NB4 (cell line): ENCODE measurements around the gene PCDHGB2.

Source experiments
- DNase-seq: peaks from one replicate; pipeline ENCODE4 v3.0.0; 2010; ENCODE audit warnings: low read depth
- H3K4me3 ChIP-seq: one replicate; pipeline ENCODE4 v1.5.1; 2011; ENCODE audit warnings: mild to moderate bottlenecking, low read depth, low read length, moderate library complexity
- MYC ChIP-seq: IDR thresholded peaks from 2 replicates; pipeline ENCODE4 v1.6.1; 2011; ENCODE audit warnings: low read depth, low read length
- POLR2A ChIP-seq: IDR thresholded peaks from 2 replicates; pipeline ENCODE4 v1.6.1; 2011; ENCODE audit warnings: mild to moderate bottlenecking; ENCODE audit not compliant: insufficient read length; ENCODE audit errors: extremely low read depth
- TF ChIP-seq, protein P1 (sequence below): IDR thresholded peaks from 2 replicates; pipeline ENCODE4 v1.6.1; 2011; ENCODE audit warnings: low read depth, low read length
- TF ChIP-seq, protein P2 (sequence below): IDR thresholded peaks from one replicate; pipeline ENCODE4 v1.5.1; 2012; ENCODE audit warnings: low read depth, low read length

The PCDHGB2 gene

DNA sequence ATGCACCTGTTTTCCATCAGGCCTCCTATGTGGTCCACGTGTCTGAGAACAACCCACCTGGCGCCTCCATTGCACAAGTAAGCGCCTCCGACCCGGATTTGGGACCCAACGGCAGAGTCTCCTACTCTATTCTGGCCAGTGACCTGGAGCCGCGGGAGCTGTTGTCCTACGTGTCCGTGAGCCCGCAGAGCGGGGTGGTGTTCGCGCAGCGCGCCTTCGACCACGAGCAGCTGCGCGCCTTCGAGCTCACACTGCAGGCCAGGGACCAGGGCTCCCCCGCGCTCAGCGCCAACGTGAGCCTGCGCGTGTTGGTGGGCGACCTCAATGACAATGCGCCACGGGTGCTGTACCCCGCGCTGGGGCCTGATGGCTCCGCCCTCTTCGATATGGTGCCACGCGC, 8.2 kb upstream of the PCDHGB2 start:
- DNase-seq = no peak
- no peak overlapping the region for H3K4me3 ChIP-seq
- TF ChIP-seq, protein P1, sequence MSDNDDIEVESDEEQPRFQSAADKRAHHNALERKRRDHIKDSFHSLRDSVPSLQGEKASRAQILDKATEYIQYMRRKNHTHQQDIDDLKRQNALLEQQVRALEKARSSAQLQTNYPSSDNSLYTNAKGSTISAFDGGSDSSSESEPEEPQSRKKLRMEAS = no peak
- TF ChIP-seq MYC (no peak), POLR2A (no peak)
- TF ChIP-seq, protein P2, sequence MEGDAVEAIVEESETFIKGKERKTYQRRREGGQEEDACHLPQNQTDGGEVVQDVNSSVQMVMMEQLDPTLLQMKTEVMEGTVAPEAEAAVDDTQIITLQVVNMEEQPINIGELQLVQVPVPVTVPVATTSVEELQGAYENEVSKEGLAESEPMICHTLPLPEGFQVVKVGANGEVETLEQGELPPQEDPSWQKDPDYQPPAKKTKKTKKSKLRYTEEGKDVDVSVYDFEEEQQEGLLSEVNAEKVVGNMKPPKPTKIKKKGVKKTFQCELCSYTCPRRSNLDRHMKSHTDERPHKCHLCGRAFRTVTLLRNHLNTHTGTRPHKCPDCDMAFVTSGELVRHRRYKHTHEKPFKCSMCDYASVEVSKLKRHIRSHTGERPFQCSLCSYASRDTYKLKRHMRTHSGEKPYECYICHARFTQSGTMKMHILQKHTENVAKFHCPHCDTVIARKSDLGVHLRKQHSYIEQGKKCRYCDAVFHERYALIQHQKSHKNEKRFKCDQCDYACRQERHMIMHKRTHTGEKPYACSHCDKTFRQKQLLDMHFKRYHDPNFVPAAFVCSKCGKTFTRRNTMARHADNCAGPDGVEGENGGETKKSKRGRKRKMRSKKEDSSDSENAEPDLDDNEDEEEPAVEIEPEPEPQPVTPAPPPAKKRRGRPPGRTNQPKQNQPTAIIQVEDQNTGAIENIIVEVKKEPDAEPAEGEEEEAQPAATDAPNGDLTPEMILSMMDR = no peak

DNA sequence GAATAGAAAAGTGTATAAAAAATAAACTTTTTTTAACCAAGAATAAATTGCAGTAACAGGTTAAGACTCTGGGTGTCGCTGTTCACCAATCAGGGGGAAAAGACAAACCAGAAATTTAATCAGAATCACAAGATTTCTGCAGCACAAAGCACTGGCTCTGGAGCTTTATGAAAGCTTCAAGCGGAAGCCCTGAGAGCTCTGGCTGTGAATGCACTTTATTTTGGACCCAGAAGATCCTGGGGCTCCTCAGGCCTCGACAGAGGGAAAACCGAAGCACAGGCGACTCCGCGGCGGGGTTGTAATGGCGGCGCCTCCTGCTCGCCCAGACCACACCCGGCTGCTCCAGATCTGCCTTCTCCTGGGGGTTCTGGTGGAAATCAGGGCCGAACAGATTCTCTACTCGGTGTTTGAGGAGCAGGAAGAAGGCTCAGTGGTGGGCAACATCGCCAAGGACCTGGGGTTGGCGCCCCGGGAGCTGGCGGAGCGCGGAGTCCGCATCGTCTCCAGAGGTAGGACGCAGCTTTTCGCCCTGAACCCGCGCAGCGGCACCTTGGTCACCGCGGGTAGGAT, 4.8 kb upstream of the PCDHGB2 start, which contains the start of gene PCDHGA4:
TSS of gene PCDHGA4 (plus strand) at position 122 of the 570 bp plus-strand sequence. CDS start at position 209, 87 bp downstream.
- TF ChIP-seq POLR2A = no peak
- TF ChIP-seq, protein P2 = peak; percentile 35
- DNase-seq = peak; percentile 26
- H3K4me3 ChIP-seq = no peak within 1 kb of the TSS

- no peak for DNase-seq
- no peak overlapping the region for H3K4me3 ChIP-seq
- no peak for TF ChIP-seq POLR2A
- TF ChIP-seq, protein P1 = no peak
- TF ChIP-seq MYC = no peak
- TF ChIP-seq, protein P2 = no peak
Observed at GRCh38 chr5:141355641-141356040, 4.2 kb upstream of the PCDHGB2 start.

GRCh38 chr5:141356133-141356532, 3.7 kb upstream of the PCDHGB2 start:
- no peak for DNase-seq
- no peak overlapping the region for H3K4me3 ChIP-seq

DNA sequence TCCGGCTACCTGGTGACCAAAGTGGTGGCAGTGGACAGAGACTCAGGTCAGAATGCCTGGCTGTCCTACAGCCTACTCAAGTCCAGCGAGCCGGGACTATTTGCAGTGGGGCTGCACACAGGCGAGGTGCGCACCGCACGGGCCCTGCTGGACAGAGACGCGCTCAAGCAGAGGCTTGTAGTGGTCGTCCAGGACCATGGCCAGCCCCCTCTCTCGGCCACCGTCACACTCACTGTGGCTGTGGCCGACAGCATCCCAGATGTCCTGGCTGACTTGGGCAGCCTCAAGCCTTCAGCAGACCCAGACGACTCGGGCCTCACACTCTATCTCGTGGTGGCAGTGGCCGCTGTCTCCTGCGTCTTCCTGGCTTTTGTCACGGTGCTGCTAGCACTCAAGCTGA, 2.8 kb upstream of the PCDHGB2 start:
- H3K4me3 ChIP-seq = no peak overlapping the region
- DNase-seq = no peak
- TF ChIP-seq POLR2A = no peak
- TF ChIP-seq, protein P1 = no peak
- TF ChIP-seq, protein P2 = no peak
- no peak for TF ChIP-seq MYC

More at GRCh38 chr5:141356133-141356532, 3.7 kb upstream of the PCDHGB2 start:
- TF ChIP-seq POLR2A (no peak), MYC (no peak)
- TF ChIP-seq, protein P1 = no peak
- TF ChIP-seq, protein P2 = no peak

DNA sequence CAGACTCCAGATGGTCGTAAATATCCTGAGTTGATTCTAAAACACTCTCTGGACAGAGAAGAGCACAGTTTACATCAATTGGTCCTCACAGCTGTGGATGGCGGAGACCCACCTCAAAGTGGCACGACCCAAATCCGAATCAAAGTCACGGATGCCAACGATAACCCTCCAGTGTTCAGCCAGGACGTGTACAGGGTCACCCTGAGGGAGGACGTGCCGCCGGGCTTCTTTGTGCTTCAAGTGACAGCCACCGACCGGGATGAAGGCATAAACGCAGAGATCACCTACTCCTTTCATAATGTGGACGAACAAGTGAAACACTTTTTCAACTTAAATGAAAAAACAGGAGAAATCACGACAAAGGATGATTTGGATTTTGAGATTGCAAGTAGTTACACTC, 891 bp downstream of the PCDHGB2 start:
- DNase-seq = no peak
- TF ChIP-seq POLR2A = no peak
- TF ChIP-seq, protein P1 = no peak
- no peak for TF ChIP-seq MYC
- TF ChIP-seq, protein P2 = no peak
- H3K4me3 ChIP-seq = peak overlapping the region; percentile 75
